Fibroblast of lung (primary cell): ENCODE results near the gene CDO1.

Source experiments
- EZH2 ChIP-seq: IDR thresholded peaks from 2 replicates; pipeline ENCODE4 v1.5.1; 2012; ENCODE audit warnings: low read length, control low read depth, mild to moderate bottlenecking; ENCODE audit errors: missing control alignments
- TF ChIP-seq, protein P1 (sequence below), 2 donors: IDR thresholded peaks in 1 of 2; conservative IDR thresholded peaks in 1 of 2; 1 replicate in 1 of 2; 2 replicates in 1 of 2; pipeline ENCODE4 v1.5.1; 2011 to 2012; ENCODE audit warnings: low read length in 2 of 2, control low read depth in 1 of 2, inconsistent platforms in 1 of 2, low read depth in 1 of 2, mild to moderate bottlenecking in 1 of 2

DNA sequence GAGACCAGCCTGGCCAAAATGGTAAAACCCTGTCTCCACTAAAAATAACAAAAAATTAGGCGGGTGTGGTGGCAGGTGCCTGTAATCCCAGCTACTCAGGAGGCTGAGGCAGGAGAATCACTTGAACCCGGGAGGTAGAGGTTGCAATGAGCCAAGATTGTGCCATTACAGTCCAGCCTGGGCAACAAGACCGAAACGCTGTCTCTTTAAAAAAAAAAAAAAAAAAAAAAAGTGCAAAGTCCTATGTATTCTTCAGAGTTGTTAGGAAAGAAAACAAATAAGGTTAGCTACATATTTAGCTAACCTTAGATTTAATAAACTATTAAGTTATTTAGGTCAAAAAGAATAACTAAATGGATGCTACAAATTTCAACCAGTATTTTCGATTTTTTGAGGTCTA, 13.5 kb upstream of the CDO1 start:
- TF ChIP-seq, protein P1, sequence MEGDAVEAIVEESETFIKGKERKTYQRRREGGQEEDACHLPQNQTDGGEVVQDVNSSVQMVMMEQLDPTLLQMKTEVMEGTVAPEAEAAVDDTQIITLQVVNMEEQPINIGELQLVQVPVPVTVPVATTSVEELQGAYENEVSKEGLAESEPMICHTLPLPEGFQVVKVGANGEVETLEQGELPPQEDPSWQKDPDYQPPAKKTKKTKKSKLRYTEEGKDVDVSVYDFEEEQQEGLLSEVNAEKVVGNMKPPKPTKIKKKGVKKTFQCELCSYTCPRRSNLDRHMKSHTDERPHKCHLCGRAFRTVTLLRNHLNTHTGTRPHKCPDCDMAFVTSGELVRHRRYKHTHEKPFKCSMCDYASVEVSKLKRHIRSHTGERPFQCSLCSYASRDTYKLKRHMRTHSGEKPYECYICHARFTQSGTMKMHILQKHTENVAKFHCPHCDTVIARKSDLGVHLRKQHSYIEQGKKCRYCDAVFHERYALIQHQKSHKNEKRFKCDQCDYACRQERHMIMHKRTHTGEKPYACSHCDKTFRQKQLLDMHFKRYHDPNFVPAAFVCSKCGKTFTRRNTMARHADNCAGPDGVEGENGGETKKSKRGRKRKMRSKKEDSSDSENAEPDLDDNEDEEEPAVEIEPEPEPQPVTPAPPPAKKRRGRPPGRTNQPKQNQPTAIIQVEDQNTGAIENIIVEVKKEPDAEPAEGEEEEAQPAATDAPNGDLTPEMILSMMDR (conservative IDR thresholded peaks at IDR 0.05 in 1 of 2, IDR thresholded peaks at IDR 0.05 in 1 of 2; ENCODE audit: low read depth in 1 of 2, low read length in 2 of 2) = no peak
- no peak for TF ChIP-seq EZH2
